Pancreas (tissue), 10 donors: ENCODE data around the gene MAN2A2. TPM values are rescaled to one million over a fixed set of nuclear protein-coding genes. Genes with fewer than 3 reads are reported as not detected.

Experiments
- ATAC-seq, 4 donors: fragments of 200-7000 bp; cut with Tn5 transposase; one replicate each; pipeline versions ENCODE4 v1.8.0 to v1.9.1; 2020; ENCODE audit warnings: mild to moderate bottlenecking in 4 of 4, moderate library complexity in 4 of 4
- DNase-seq, 6 donors: peaks; one replicate each; pipeline ENCODE4 v3.0.0-alpha.2; 2020
- FAIRE-seq: peaks from 2 replicates; lab custom pipeline; 2012; peaks lifted over from hg19 to GRCh38; lab: Jason Lieb, UNC
- H3K27ac ChIP-seq, 4 donors: fragments of 200-600 bp; sonication (generic); 1 replicate in 3 of 4; 2 replicates in 1 of 4; pipeline versions ENCODE4 v1.5.0 to v1.8.0; 2020
- H3K27me3 ChIP-seq, 4 donors: fragments of 200-600 bp; one replicate each; pipeline ENCODE4 v1.8.0; 2021
- H3K36me3 ChIP-seq, 3 donors: fragments of 200-600 bp; sonication (generic) in 1 of 3; one replicate each; pipeline versions ENCODE4 v1.5.0 to v1.8.0; 2020 to 2021
- H3K4me1 ChIP-seq, 3 donors: fragments of 200-600 bp; one replicate each; pipeline ENCODE4 v1.8.0; 2021
- H3K4me3 ChIP-seq, 4 donors: fragments of 200-600 bp; sonication (generic) in 2 of 4; one replicate each; pipeline versions ENCODE4 v1.5.0 to v1.8.0; 2020 to 2021
- H3K9me3 ChIP-seq, 4 donors: fragments of 200-600 bp; one replicate each; pipeline ENCODE4 v1.8.0; 2021
- CTCF ChIP-seq, 4 donors: fragments of 200-600 bp; sonication (generic) in 3 of 4; IDR thresholded peaks; one replicate each; pipeline versions ENCODE4 v1.5.0 to v1.8.0; 2021; ENCODE audit warnings: antibody characterized with exemption in 4 of 4
- whole genome bisulfite sequencing, 2 donors: extraction: QIAGEN DNeasy Blood & Tissue Kit; methylation state at CpG; one replicate each; pipeline ENCODE4 v1.1.7; 2013; 5-methylcytosine and 5-hydroxymethylcytosine counted together
- intact Hi-C, 3 donors: fragments of 100-400 bp; cut with DNase I; formaldehyde crosslinking; loops; one replicate each; pipeline versions ENCODE4 v1.11.1 to v1.14.2; 2022
- polyA plus RNA-seq, 2 donors: library from polyadenylated mRNA; stranded (reverse); fragments of 200-250 nt; gene quantifications; one replicate each; pipeline ENCODE4 v1.2.3, GENCODE V29; 2013
- total RNA-seq, 6 donors: library from RNA; stranded (reverse); fragmentation: NEBNext Ultra II Directional in 4 of 6; extraction: Animal tissue kit (Norgen Biotek cat#: 25700) in 4 of 6; gene quantifications; one replicate each; pipeline versions ENCODE4 v1.2.1 to v1.2.4, GENCODE V29; 2021 to 2023
- donor health status: healthy with polysubstance abuse.
- donor health status: DM: no; HTN: no; CAD: no; lungs with moderate emphysema.
- donor health status: DM: no; HTN: no; CAD: no.
- donor health status: control.
- donor health status: control.
- donor health status: Bipolar disorder and iron deficiency.
- donor health status: DM: yes; HTN: yes; CAD: no.
- donor health status: DM: no; HTN: no; CAD: no.
- donor health status: DM: no; HTN: no; CAD: no.
- donor health status: DM: yes; HTN: yes; CAD: no.

MAN2A2 gene
- total and polyA plus RNA-seq, 8 donors, result 56.6 to 118 (median 67.7) TPM

GRCh38 chr15:90960298-90961091, 57.4 kb downstream of the MAN2A2 start:
- TF ChIP-seq CTCF (IDR thresholded peaks at IDR 0.05), result no peak
- peak in 1 of 6 donors; percentile 30 for DNase-seq
- no peak for ATAC-seq
- no peak for FAIRE-seq
- intact Hi-C loops, result no loop called here
- Histone ChIP-seq H3K4me3 (no peak overlapping the region), H3K9me3 (no peaks in the 10 kb centered on the region), H3K27me3 (no peaks in the 10 kb centered on the region), H3K27ac (no peak overlapping the region), H3K36me3 (peaks cover 0 to 12% (median 10%) of the 10 kb centered on the region in 3 donors), H3K4me1 (peaks cover 5 to 15% (median 6%) of the 10 kb centered on the region in 3 donors)
- 82 to 89% methylated on average over 20 of the region's 20 CpGs for WGBS, 2 donors

- ATAC-seq (no peak), DNase-seq (no peak), FAIRE-seq (no peak)
- intact Hi-C loops, result no loop called here
- Histone ChIP-seq H3K27ac (no peak overlapping the region), H3K9me3 (no peaks in the 10 kb centered on the region), H3K4me3 (no peak overlapping the region), H3K27me3 (no peaks in the 10 kb centered on the region), H3K4me1 (peaks cover 0 to 6% (median 0%) of the 10 kb centered on the region in 3 donors), H3K36me3 (peaks cover 0 to 19% (median 12%) of the 10 kb centered on the region in 3 donors)
- TF ChIP-seq CTCF (IDR thresholded peaks at IDR 0.05), result no peak
- 75 to 78% methylated on average over 4 of the region's 4 CpGs for WGBS, 2 donors
Measured at GRCh38 chr15:90962021-90962420, 58.9 kb downstream of the MAN2A2 start.

GRCh38 chr15:90966262-90966661, 63.2 kb downstream of the MAN2A2 start:
- FAIRE-seq (no peak), DNase-seq (no peak), ATAC-seq (no peak)
- intact Hi-C loops, result no loop called here
- no peak overlapping the region for H3K27ac ChIP-seq
- no peaks in the 10 kb centered on the region for H3K27me3 ChIP-seq
- H3K4me1 ChIP-seq, result no peaks in the 10 kb centered on the region
- WGBS, 2 donors, result 89 to 92% methylated on average over 9 of the region's 9 CpGs
- peaks cover 0 to 24% (median 12%) of the 10 kb centered on the region in 3 donors for H3K36me3 ChIP-seq
- no peak for TF ChIP-seq CTCF (IDR thresholded peaks at IDR 0.05)
- H3K9me3 ChIP-seq, result no peaks in the 10 kb centered on the region
- H3K4me3 ChIP-seq, result no peak overlapping the region

- Histone ChIP-seq H3K9me3 (no peaks in the 10 kb centered on the region), H3K36me3 (peaks cover 0 to 21% (median 4%) of the 10 kb centered on the region in 3 donors), H3K4me1 (no peaks in the 10 kb centered on the region), H3K4me3 (no peak overlapping the region), H3K27me3 (no peaks in the 10 kb centered on the region), H3K27ac (no peak overlapping the region)
- no peak for TF ChIP-seq CTCF (IDR thresholded peaks at IDR 0.05)
- WGBS, 2 donors, result 84 to 99% methylated on average over 5 of the region's 5 CpGs
- ATAC-seq (no peak), DNase-seq (no peak), FAIRE-seq (no peak)
- intact Hi-C loops, result no loop called here
Measured at GRCh38 chr15:90967206-90967605, 64.1 kb downstream of the MAN2A2 start.

- H3K27ac ChIP-seq, result no peak overlapping the region
- no peak overlapping the region for H3K4me3 ChIP-seq
- H3K4me1 ChIP-seq, result no peaks in the 10 kb centered on the region
- H3K27me3 ChIP-seq, result no peaks in the 10 kb centered on the region
- H3K36me3 ChIP-seq, result peaks cover 0 to 18% (median 0%) of the 10 kb centered on the region in 3 donors
- H3K9me3 ChIP-seq, result no peaks in the 10 kb centered on the region
- intact Hi-C loops, result no loop called here
- ATAC-seq (no peak), FAIRE-seq (no peak), DNase-seq (no peak)
- 96 to 100% methylated on average over 1 of the region's 1 CpG for WGBS, 2 donors
- TF ChIP-seq CTCF (IDR thresholded peaks at IDR 0.05), result no peak
Measured at GRCh38 chr15:90968434-90968833, 65.3 kb downstream of the MAN2A2 start.
